Measurements from ENCODE around the gene FGD6. TPM values are rescaled to one million over a fixed set of nuclear protein-coding genes. Genes with fewer than 3 reads are reported as not detected.

The FGD6 gene
- total and polyA plus RNA-seq, 2 donors (not counting 1 experiment from before 2014, with no cell fraction given), result 1.2 to 8.4 TPM

- H3K4me1 Mint-ChIP-seq, result no peaks in the 10 kb centered on the region
- Histone ChIP-seq H3K27ac (ENCODE audit: low read length in 2 of 2) (no peak overlapping the region), H3K79me2 (ENCODE audit: control insufficient read depth, insufficient read depth, low read length) (no peaks in the 10 kb centered on the region), H3K4me3 (ENCODE audit: control extremely low read depth in 1 of 5, extremely low read depth in 1 of 5, insufficient read depth in 1 of 5, low read depth in 2 of 5, low read length in 4 of 5) (no peak overlapping the region), H3K9ac (ENCODE audit: low read length) (no peak overlapping the region), H3K36me3 (replicated peaks in 1 of 2; ENCODE audit: control extremely low read depth in 1 of 2, control insufficient read depth in 1 of 2, extremely low read depth in 1 of 2, insufficient read depth in 2 of 2, low read length in 1 of 2) (peaks cover 11 to 66% of the 10 kb centered on the region in 2 experiments), H2AFZ (ENCODE audit: insufficient read depth, low read depth, low read length, poor library complexity, severe bottlenecking) (no peak overlapping the region), H3K4me1 (ENCODE audit: control insufficient read depth in 2 of 2, insufficient read depth in 2 of 2, low read length in 2 of 2) (no peaks in the 10 kb centered on the region), H4K20me1 (ENCODE audit: control insufficient read depth, insufficient read depth, low read length, poor library complexity, severe bottlenecking) (no peaks in the 10 kb centered on the region), H3K4me2 (replicated peaks; ENCODE audit: low read depth, low read length, poor library complexity, severe bottlenecking) (no peak overlapping the region), H3K9me3 (ENCODE audit: control extremely low read depth in 1 of 3, control insufficient read depth in 2 of 3, insufficient read depth in 1 of 3, low read length in 2 of 3) (no peaks in the 10 kb centered on the region), H3K27me3 (replicated peaks in 1 of 4; ENCODE audit: control extremely low read depth in 1 of 4, control insufficient read depth in 3 of 4, insufficient read depth in 4 of 4, low read length in 3 of 4) (no peaks in the 10 kb centered on the region)
- CTCF ChIA-PET, result no interaction called here
- TF ChIP-seq, protein P1, sequence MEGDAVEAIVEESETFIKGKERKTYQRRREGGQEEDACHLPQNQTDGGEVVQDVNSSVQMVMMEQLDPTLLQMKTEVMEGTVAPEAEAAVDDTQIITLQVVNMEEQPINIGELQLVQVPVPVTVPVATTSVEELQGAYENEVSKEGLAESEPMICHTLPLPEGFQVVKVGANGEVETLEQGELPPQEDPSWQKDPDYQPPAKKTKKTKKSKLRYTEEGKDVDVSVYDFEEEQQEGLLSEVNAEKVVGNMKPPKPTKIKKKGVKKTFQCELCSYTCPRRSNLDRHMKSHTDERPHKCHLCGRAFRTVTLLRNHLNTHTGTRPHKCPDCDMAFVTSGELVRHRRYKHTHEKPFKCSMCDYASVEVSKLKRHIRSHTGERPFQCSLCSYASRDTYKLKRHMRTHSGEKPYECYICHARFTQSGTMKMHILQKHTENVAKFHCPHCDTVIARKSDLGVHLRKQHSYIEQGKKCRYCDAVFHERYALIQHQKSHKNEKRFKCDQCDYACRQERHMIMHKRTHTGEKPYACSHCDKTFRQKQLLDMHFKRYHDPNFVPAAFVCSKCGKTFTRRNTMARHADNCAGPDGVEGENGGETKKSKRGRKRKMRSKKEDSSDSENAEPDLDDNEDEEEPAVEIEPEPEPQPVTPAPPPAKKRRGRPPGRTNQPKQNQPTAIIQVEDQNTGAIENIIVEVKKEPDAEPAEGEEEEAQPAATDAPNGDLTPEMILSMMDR (IDR thresholded peaks at IDR 0.05), result no peak
- TF ChIP-seq EZH2 (IDR thresholded peaks at IDR 0.05; ENCODE audit: borderline replicate concordance, insufficient read depth, low read depth, low read length, poor library complexity, severe bottlenecking), result no peak
- H3K27ac Mint-ChIP-seq, result no peak overlapping the region
- DNase-seq, result no peak
- no peak for ATAC-seq (ENCODE audit: low read depth)
- POLR2A ChIA-PET, result no interaction called here
- no peaks in the 10 kb centered on the region for H3K9me3 Mint-ChIP-seq (ENCODE audit: insufficient read depth)
- intact Hi-C loops (cut with micrococcal nuclease), result no loop called here
- no peak overlapping the region for H3K4me3 Mint-ChIP-seq
- WGBS (ENCODE audit: insufficient coverage), result no CpG with 5 or more reads among the region's 2 CpGs
- H3K27me3 Mint-ChIP-seq, result no peaks in the 10 kb centered on the region
Observed at GRCh38 chr12:95258803-95259202, 41.5 kb upstream of the FGD6 start.

- H3K27me3 ChIP-seq (replicated peaks in 1 of 4; ENCODE audit: control extremely low read depth in 1 of 4, control insufficient read depth in 3 of 4, insufficient read depth in 4 of 4, low read length in 3 of 4), result no peaks in the 10 kb centered on the region
- no peaks in the 10 kb centered on the region for H3K4me1 Mint-ChIP-seq
- WGBS (ENCODE audit: insufficient coverage), result no CpG with 5 or more reads among the region's 2 CpGs
- peaks cover 12 to 63% of the 10 kb centered on the region in 2 experiments for H3K36me3 ChIP-seq (replicated peaks in 1 of 2; ENCODE audit: control extremely low read depth in 1 of 2, control insufficient read depth in 1 of 2, extremely low read depth in 1 of 2, insufficient read depth in 2 of 2, low read length in 1 of 2)
- no peaks in the 10 kb centered on the region for H3K9me3 Mint-ChIP-seq (ENCODE audit: insufficient read depth)
- H3K4me2 ChIP-seq (replicated peaks; ENCODE audit: low read depth, low read length, poor library complexity, severe bottlenecking), result no peak overlapping the region
- no peaks in the 10 kb centered on the region for H3K79me2 ChIP-seq (ENCODE audit: control insufficient read depth, insufficient read depth, low read length)
- H3K27me3 Mint-ChIP-seq, result no peaks in the 10 kb centered on the region
- H3K9me3 ChIP-seq (ENCODE audit: control extremely low read depth in 1 of 3, control insufficient read depth in 2 of 3, insufficient read depth in 1 of 3, low read length in 2 of 3), result no peaks in the 10 kb centered on the region
- no peak overlapping the region for H3K27ac Mint-ChIP-seq
- no peak overlapping the region for H3K4me3 Mint-ChIP-seq
- H3K27ac ChIP-seq (ENCODE audit: low read length in 2 of 2), result no peak overlapping the region
- no peak overlapping the region for H3K9ac ChIP-seq (ENCODE audit: low read length)
- intact Hi-C loops (cut with micrococcal nuclease), result no loop called here
- H4K20me1 ChIP-seq (ENCODE audit: control insufficient read depth, insufficient read depth, low read length, poor library complexity, severe bottlenecking), result no peaks in the 10 kb centered on the region
- DNase-seq (no peak), ATAC-seq (ENCODE audit: low read depth) (no peak)
- TF ChIP-seq EZH2 (IDR thresholded peaks at IDR 0.05; ENCODE audit: borderline replicate concordance, insufficient read depth, low read depth, low read length, poor library complexity, severe bottlenecking), result no peak
- TF ChIP-seq, protein P1 (IDR thresholded peaks at IDR 0.05), result no peak
- CTCF ChIA-PET, result no interaction called here
- no peaks in the 10 kb centered on the region for H3K4me1 ChIP-seq (ENCODE audit: control insufficient read depth in 2 of 2, insufficient read depth in 2 of 2, low read length in 2 of 2)
- no peak overlapping the region for H3K4me3 ChIP-seq (ENCODE audit: control extremely low read depth in 1 of 5, extremely low read depth in 1 of 5, insufficient read depth in 1 of 5, low read depth in 2 of 5, low read length in 4 of 5)
- POLR2A ChIA-PET, result no interaction called here
- H2AFZ ChIP-seq (ENCODE audit: insufficient read depth, low read depth, low read length, poor library complexity, severe bottlenecking), result no peak overlapping the region
Observed at GRCh38 chr12:95258151-95258550, 40.9 kb upstream of the FGD6 start.
